Inflammatory macrophage treated with lipopolysaccharide for 1 hour (primary cell): ENCODE measurements around the gene ELF2.
"Not testable (repeated sequence)": the region's sequence is repeated elsewhere in the genome, so short reads cannot be mapped to it uniquely, and the experiment has no call there.

Experiments used
- DNase-seq, 2 donors: peaks; one replicate each; pipeline ENCODE4 v3.0.0-alpha.2; 2020 to 2022

ELF2 gene

DNA sequence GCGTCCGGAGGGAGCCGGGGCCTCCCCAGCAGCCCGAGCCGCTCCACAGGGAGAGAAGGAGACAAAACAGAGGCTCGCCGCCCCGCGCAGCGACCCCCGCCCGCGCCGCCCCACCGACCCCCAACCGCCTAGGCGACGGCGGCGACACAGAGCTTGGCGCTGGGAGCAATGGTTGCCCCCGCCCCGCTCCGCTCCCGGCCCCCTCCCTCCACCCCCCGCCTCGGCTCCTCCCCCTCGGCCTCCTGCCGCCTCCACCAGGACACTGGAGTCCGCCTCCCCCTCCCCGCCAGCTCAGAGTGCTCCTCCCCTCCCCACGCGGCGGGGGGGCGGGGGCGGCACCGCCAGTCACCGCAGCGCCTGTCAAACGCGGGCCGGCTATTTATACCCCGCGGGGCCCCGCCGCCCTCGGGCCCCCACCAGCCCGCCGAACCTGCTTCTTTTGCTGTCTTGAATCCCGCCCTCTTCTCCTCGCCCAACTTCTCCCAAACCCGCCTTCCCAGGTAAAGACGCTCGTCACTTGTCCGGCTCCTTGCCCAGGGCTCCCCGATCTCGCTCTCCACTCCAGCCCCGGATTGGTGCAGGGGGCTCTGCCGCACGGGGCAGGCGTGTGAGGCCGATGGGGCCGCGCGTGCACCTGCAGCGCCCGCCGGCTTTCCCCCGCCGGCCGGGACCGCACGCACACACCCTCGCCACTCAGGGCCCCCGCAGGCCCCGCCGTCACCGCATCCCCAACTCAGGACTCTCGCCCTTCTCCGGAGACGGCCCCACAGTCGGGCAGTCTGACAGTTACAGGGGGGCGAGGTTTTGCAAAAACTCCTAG is at the start of gene ELF2:
TSS of gene ELF2 (minus strand) at position 170 of the 820 bp plus-strand sequence. CDS start 39,517 bp downstream, outside the sequence.
- DNase-seq: peak; percentile 81 to 85

DNA sequence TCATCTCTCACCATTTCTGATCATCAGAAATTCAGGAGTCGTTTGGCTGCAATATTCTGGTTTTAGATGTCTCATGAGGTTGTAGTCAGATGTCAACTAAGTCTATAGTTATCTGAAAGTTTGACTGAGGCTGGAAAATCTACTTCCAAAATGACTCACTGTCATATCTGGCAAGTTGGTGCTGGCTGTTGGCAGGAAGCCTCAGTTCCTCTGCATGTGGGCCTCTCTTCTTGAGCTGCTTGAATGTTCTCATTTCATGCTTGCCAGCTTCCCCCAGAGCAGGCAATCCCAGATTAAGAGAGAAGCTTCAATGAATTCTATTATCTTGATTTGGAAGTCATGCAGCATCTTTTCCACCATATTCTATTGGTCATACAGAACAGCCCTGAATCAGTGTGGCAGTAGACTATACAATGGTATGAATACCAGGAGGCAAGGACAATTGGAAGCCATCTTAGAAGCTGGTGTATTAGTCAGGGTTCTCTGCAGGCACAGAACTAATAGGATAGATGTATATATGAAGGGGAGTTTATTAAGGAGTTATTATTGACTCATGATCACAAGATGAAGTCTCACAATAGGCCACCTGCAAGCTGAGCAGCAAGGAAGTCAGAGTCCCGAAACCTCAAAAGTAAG is 46.8 kb upstream of the ELF2 start:
- peak; percentile 32 to 38 for DNase-seq

DNA sequence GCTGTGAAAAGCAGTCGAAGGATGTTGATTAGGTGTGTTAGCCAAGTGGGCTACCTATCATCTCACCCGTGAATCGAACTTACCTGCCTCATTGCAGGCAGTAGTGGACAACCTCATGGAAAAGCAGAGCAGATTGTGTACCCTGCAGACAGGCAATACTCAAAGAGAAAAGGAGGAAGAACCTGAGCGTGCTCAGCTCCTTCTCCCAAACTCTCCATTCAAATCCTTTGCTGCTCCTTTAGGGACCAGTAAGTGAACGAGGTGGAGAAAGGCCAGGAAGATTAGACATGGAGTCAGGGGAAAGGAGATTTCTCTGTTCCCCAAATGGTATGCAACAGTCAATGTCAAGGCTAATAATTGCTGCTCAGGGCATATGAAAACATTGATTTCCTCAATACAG is 45.2 kb upstream of the ELF2 start:
- no peak for DNase-seq

DNA sequence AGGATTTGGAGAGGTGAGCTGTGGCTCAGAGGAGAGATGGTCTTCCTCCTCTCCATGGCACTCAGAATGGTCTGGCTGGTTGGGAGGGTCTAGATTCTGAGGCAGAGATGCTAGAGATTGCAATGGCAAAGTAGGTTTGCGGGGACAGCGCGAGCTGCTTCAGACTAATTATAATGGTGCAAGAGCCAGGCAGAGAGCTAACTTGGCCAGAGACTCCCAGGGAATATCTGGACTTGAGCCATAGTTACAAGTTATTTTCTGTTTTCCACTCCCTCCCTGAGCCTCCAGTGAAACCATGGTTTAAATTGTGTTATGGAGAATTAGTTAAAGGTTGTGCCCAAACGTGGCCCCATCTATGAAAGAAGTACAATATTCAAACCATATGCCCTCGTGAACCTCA is 44.7 kb upstream of the ELF2 start:
- DNase-seq: no peak

DNA sequence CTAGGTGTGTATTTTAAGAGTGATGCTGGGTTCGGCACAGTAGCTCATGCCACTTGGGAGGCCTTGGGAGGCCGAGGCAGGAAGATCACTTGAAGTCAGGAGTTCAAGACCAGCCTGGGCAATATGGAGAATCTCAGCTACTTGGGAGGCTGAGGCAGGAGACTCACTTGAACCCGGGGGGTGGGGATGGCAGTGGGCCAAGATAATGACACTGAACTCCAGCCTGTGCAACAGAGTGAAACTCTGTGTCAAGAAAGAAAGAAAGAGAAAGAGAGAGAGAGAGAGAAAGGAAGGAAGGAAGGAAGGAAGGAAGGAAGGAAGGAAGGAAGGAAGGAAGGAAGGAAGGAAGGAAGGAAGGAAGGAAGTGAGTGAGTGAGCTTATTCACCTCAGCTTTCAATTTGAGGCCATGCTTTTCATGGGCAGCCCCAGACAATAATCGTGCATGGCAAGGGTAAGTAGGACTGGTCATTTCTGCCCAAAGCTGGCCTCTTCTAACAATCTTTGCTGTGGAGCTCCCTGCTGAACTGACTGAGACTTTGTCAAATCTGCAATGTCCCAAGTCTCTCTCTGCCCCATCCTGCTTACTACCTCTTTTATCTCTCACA is 42.5 kb upstream of the ELF2 start:
- no peak for DNase-seq

DNA sequence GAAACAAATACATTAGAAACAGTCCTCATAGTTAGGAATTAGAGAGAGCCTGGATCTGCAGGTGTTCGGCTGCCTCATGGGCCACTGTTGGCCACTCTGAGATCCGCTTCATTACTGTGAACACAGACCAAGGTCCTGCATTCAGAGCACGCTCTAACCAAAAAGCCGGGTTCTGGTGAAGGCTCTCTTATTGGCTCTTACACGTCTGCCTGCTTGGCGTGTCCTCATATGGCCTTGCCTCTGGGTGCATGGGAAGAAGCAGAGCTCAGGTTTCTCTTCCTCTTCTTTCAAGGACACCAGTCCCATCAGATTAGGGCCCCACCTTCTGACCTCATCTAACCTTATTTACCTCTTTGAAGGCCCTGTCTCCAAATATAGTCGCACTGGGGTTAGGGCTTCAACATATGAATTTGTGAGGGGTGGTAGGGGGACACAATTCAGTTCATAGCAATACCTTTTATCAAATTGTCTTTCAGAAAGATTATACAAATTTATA is 37.1 kb upstream of the ELF2 start:
- peak; percentile 57 to 80 for DNase-seq

DNA sequence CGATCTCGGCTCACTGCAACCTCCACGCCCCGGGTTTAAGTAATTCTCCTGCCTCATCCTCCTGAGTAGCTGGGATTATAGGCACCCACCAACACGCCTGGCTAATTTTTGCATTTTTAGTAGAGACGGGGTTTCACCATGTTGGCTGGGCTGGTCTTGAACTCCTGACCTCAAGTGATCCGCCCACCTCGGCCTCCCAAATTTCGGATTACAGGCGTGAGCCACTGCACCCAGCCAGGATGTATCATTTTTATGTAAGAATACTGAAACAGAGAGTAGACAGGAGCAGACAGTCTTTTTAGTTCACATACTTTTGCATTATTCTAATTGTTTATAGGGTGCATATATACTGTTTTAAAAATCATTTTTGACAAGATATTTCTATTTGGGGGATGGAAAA is 36.6 kb upstream of the ELF2 start:
- DNase-seq: not testable (repeated sequence)

DNA sequence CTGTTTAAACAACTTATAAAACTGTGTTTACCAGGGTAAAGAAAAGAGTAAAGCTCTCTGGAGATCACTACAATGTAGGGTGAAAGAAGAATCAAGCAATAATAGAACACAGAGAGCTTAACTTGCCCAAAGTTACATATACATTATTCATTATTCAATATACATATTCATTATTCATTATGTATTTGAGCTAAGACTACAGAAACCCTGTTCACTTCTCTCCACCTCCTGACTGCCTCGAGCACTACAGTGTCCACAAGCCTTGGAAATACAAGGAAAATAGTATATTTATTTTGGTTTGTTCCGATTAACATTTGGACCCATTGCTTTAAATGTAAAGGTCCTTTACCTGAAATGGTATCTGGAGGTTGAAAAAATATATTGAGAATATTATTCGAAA is 35.9 kb upstream of the ELF2 start:
- DNase-seq: no peak

DNA sequence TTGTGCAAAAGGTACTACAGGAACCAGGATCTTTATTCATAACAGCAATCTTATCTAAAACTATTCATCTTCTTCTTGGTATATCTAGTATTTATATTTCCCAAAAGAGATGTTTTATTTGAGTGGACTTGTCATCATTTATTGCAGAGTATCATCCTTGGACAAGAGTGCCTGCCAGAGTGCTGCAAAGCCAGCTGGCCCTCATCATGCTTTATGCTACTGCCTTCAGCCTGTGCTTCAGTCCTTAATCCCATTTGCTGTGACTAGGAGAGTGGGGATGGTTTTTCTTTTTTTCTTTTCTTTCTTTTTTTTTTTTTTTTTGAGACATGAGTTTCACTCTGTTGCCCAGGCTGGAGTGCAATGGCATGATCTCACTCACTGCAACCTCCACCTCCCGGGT is 33.5 kb upstream of the ELF2 start:
- DNase-seq: no peak

DNA sequence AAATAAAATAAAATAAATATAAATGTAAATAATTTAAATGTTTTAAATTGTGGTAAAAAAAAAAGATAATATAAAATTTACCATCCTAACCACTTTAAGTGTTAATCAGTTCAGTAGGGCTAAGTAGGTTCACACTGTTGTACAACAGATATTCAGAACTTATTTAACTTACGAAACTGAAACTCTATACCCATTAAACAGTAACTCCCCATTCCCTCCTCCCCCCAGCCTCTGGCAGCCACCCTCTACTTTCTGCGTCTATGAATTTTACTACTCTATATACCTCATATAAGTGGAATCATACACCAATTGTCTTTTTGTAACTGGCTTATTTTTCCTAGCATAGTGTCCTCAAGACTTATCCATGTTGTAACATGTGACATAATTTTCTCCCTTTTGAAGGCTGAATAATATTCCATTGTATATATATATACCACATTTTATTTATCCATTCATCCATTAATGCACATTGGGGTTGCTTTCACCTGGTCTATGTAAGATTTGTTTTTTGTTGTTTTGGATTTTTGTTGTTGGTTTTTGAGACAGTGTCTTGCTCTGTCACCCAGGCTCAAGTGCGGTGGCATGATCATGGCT is 32.5 kb upstream of the ELF2 start:
- DNase-seq: no peak

DNA sequence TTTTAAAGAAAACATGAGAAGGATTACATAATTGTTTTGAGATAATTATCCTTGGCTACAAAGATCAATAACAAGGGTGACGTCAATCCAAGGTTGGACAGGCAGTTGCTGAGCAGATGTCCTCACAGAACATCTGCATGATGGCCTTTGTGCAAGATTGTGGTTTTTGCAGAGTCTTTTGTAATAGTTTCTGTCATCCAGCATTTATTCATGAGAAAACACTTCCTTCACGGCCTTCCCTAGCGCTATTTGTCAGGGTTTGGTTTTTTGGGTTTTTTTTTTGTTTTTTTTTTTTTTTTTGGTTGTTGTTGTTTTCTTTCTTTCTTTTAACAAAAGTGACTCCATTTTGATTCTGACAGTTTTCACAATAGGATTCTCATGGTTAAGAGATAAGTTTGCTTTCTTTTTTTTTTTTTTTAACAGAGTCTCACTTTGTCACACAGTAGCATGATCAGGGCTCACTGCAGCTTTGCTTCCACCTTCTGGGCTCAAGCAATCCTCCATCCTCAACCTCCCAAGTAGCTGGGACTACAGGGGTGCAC is 31.5 kb upstream of the ELF2 start:
- DNase-seq: peak; percentile 95 to 98

DNA sequence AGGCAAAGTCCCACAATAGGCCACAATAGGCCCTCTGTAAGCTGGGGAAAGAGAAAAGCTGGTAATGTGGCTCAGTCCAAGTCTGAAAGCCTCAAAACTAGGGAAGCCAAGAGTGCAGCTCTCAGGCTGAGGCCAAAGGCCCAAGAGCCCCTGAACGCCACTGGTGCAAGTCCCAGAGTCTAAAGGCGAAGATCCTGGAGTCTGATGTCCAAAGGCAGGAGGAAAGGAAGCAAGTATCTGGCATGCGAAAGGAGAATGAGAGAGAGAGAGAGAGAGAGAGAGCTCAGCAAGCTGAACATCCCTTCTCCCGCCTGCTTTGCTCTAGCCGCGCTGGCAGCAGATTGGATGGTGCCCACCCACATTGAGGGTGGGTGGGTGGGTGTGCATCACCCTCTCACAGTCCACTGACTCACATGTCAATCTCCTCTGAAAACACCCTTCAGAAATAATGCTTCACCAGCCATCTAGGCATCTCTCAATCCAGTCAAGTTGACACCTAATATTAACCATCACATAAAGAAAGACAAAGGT is 30.9 kb upstream of the ELF2 start:
- no peak for DNase-seq

DNA sequence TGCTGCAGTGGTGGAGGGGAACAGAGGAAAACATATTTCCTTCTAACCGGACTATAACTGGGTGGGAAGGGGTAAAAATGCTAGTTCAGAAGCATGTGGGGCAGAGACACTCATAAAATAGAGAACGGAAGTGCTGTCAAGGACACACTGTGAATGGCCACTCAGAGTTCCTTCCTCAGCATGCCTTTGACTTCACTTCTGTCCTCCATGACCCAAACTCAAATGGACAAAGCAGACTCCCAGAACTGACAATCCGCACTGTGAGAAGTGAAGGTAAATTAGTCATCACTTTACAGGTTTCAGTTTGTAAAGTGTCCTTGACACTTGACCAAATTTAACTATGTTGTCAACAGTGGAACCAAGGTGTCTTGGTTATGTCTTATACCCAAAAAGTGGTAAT is 30.2 kb upstream of the ELF2 start:
- DNase-seq: peak; percentile 30 to 33

DNA sequence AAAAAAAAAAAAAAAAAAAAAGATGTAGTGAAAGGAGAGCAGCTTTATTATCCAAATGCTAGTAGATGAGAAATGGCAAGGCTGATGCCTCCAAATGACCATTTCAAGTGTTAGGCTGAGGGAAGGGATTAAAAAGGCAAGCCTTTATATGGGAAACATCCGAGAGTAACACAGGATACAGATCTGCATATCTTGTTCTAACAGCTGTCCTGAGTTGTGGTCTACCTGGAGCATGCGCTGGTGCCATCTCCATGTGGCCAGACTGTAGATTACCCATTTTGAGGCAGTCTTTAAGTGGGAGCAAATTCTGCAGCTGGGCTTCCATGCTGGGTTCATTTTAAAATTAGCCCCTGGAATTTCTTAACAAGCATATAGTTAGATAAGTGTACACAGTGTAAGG is 26.0 kb upstream of the ELF2 start:
- DNase-seq: no peak

DNA sequence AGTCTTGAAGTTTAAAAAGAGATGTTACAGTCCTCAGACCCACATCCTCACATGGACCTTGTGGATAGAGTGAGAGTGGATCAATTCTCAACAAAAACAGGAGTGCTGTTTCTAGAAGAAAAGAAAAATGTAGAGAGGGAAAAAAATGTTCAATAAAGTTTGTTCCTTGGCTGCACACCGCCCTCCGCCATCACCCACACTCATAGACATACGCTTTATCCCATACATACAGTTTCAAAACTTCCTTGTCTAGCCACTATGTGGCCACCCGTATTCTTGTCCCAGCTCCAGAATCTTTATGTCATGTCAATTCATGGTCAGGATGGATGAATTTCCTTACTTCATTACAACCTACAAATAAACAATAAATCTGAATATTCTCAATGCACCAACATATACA is 23.5 kb upstream of the ELF2 start:
- DNase-seq: no peak

DNA sequence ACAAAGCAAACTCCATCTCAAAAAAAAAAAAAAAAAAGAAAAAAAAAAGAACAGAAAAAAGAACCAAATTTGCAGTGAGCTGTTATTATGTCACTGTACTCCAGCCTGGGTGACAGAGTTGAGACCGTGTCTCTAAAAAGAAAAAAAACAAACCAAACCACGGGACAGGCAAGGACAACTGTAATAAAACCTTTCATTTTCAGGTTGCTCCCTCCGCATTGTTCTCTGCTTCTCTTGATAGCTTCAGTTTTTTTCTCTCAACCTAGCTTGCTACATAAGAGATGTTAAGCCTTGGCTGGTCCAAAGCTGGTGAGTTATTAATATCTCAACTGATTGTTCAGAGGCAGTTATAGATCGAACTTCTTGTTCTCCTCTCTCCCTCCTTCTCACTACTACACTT is 23.1 kb upstream of the ELF2 start:
- no peak for DNase-seq

DNA sequence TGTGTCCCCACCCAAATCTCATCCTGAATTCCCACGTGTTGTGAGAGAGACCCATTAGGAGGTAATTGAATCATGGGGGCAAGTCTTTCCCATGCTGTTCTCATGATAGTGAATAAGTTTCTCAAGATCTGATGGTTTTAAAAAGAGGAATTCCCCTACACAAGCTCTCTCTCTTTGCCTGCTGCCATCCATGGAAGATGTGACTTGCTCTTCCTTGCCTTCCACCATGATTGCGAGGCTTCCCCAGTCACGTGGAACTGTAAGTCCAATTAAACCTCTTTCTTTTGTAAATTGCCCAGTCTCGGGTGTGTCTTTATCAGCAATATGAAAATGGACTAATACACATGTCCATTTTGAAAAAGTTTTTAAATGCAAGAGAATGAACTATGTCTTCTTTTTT is 20.2 kb upstream of the ELF2 start:
- not testable (repeated sequence) for DNase-seq

DNA sequence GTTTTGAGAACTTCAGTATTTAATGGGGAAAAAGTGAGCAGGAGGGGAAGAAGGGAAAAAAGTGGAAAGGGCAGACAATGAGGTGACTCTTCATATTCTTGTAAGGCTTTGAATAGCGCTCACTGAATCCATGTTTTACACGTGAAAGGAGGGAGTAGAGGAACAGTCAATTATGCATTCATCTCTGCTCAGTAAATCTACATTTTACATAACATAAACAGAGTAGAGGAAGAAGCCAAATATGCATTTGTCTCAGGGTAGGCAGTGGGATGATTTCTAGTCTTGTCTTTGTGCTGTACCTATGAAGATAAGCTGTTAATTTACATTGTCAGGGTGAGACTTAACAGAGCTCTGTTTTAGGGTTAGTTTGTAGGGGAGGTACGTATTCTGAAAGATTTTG is 19.4 kb upstream of the ELF2 start:
- no peak for DNase-seq

DNA sequence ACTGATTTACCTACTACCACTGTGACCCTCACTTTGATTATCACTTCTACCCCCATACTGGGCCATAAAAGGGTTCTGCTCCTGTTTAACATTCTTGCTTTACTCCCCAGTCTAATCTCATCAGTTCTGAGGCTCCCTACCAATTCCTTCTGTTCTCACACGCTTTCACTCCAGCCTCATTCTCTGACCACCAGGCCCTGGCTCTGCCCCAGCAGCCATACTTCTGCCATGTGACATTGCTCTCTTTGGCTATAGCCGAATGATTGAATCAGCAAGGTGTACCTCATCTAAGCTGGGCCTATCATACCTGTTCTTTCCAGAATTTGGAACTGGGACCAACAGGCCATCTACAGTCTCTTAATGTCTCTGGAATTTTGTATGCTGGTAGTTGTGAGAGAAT is 14.4 kb upstream of the ELF2 start:
- DNase-seq: no peak

DNA sequence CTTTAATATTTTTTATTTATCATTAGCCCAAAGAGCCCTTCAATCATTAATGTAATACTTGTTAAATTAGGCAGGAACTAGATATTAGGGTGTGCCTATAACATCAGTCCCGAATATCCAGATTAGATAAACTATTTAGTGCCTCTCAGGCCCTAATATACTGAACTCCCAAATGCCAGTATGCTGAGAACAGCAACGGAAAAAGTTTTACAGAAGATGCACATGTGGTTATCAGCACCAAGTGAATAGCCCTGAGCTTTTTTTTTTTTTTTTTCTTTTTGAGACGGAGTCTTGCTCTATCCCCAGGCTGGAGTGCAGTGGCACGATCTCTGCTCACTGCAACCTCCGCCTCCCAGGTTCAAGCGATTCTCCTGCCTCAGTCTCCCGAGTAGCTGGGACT is 13.0 kb upstream of the ELF2 start:
- DNase-seq: no peak

DNA sequence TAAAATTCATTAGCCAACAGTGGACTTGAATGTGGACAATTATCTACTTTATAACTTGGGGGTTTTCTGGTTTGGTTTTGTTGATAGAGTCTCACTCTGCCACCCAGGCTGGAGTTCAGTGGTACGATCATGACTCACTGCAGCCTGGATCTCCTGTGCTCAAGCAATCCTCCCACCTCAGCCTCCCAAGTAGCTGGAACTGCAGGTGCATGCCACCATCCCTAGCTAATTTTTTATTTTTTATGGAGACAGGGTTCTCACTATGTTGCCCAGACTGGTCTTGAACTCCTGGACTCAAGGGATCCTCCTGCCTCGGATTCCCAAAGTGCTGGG is 12.4 kb upstream of the ELF2 start:
- no peak for DNase-seq

DNA sequence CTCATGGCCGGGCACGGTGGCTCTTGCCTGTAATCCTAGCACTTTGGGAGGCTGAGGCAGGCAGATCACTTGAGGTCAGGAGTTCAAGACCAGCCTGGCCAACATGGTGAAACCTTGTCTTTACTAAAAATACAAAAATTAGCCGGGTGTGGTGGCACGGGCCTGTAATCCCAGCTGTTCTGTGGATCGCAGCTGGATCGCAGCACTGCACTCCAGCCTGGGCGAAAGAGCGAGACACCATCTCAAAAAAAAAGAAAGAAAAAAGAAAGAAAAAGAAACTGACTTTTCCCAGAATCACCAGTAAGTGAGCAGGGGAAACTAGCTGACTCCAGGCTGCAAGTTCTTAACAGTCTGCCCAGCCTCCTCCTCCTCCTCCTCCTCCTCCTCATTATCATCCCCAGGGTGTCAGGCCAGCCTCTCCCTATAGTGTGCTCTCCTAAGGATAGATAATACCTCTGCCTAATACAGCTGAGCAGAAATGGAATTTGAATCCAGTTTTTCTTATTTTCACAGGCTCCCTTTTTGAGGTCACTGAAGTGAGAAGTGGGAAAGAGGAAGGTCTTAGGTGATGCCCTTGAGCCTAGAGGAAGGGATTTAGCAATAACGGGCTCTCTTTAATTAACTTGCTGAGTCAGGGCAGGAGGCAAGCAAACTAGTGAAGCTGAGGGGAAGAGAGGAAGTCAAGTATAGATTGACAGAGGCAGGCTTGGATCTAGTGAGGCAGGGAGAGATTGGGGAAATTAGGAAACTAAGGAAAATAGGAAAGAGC is 11.8 kb upstream of the ELF2 start:
- peak; percentile 92 to 98 for DNase-seq
